DMS53 (cell line): ENCODE measurements around the gene TRIM65.
A peak's percentile ranks its signal among the peaks of the same experiment; 100 is the strongest.
"Not testable (repeated sequence)": the region's sequence is repeated elsewhere in the genome, so short reads cannot be mapped to it uniquely, and the experiment has no call there.

Experiments
- DNase-seq: peaks from one replicate; lab custom pipeline; 2025; lab: John Stamatoyannopoulos, UW

TRIM65 gene

GRCh38 chr17:75895370-75896155 lies 1.2 kb downstream of the TRIM65 start:
- peak; percentile 27 for DNase-seq

GRCh38 chr17:75894049-75894733 lies 2.6 kb downstream of the TRIM65 start:
- no peak for DNase-seq

- no peak for DNase-seq
Measured at GRCh38 chr17:75893305-75894048, 3.3 kb downstream of the TRIM65 start.

- no peak for DNase-seq
Measured at GRCh38 chr17:75892556-75893224, 4.1 kb downstream of the TRIM65 start.

- no peak for DNase-seq
Measured at GRCh38 chr17:75891605-75892555, 4.9 kb downstream of the TRIM65 start.

- no peak for DNase-seq
Measured at GRCh38 chr17:75891022-75891604, 5.6 kb downstream of the TRIM65 start.

- DNase-seq = peak; percentile 54
Measured at GRCh38 chr17:75889454-75889853, 7.3 kb downstream of the TRIM65 start.

GRCh38 chr17:75888484-75888883 lies 8.3 kb downstream of the TRIM65 start:
- DNase-seq = no peak

- DNase-seq = not testable (repeated sequence)
Measured at GRCh38 chr17:75885860-75886259, 10.9 kb downstream of the TRIM65 start.

- no peak for DNase-seq
Measured at GRCh38 chr17:75885431-75885830, 11.3 kb downstream of the TRIM65 start.

GRCh38 chr17:75881678-75882454 lies 14.9 kb downstream of the TRIM65 start:
- no peak for DNase-seq

GRCh38 chr17:75880266-75880665 lies 16.5 kb downstream of the TRIM65 start:
- DNase-seq = no peak

- DNase-seq = peak; percentile 83
Measured at GRCh38 chr17:75878174-75878998, 18.4 kb downstream of the TRIM65 start, which contains the start of gene TRIM47. TRIM47 (minus strand) TSS chr17:75878581; CDS start chr17:75878548, 33 bp downstream.

GRCh38 chr17:75877752-75878173 lies 19.0 kb downstream of the TRIM65 start:
- peak; percentile 95 for DNase-seq

- DNase-seq = peak; percentile 77
Measured at GRCh38 chr17:75876938-75877751, 19.6 kb downstream of the TRIM65 start.

- peak; percentile 96 for DNase-seq
Measured at GRCh38 chr17:75876190-75876937, 20.4 kb downstream of the TRIM65 start.

- DNase-seq = no peak
Measured at GRCh38 chr17:75875940-75876189, 20.9 kb downstream of the TRIM65 start.
